LNCaP clone FGC (cell line): ENCODE results near the gene HSD17B4.
"Not testable (repeated sequence)": the region's sequence is repeated elsewhere in the genome, so short reads cannot be mapped to it uniquely, and the experiment has no call there.

ENCODE experiments used
- DNase-seq: peaks from one replicate; pipeline ENCODE4 v3.0.0-alpha.2; 2011; ENCODE audit warnings: low read depth
- H3K4me3 ChIP-seq: 2 replicates; pipeline ENCODE4 v1.5.1; 2011; ENCODE audit warnings: mild to moderate bottlenecking, low read depth, low read length, control low read depth
- CTCF ChIP-seq: IDR thresholded peaks from 2 replicates; pipeline ENCODE4 v1.5.1; 2012; ENCODE audit warnings: mild to moderate bottlenecking; ENCODE audit not compliant: control insufficient read depth, insufficient read depth; ENCODE audit errors: extremely low read depth

Gene HSD17B4

GRCh38 chr5:119420169-119420568 lies 32.1 kb upstream of the HSD17B4 start:
- peak; percentile 22 for DNase-seq
- H3K4me3 ChIP-seq, result no peak overlapping the region
- TF ChIP-seq CTCF, result no peak

- TF ChIP-seq CTCF, result no peak
- no peak for DNase-seq
- no peak overlapping the region for H3K4me3 ChIP-seq
Observed at GRCh38 chr5:119426057-119426456, 26.2 kb upstream of the HSD17B4 start.

- H3K4me3 ChIP-seq, result no peak overlapping the region
- TF ChIP-seq CTCF, result no peak
- DNase-seq, result peak; percentile 68
Observed at GRCh38 chr5:119427060-119427459, 25.2 kb upstream of the HSD17B4 start.

GRCh38 chr5:119427596-119427995 lies 24.7 kb upstream of the HSD17B4 start:
- H3K4me3 ChIP-seq, result not testable (repeated sequence)

GRCh38 chr5:119428166-119428565 lies 24.1 kb upstream of the HSD17B4 start:
- H3K4me3 ChIP-seq, DNase-seq: not testable (repeated sequence)

More at GRCh38 chr5:119427596-119427995, 24.7 kb upstream of the HSD17B4 start:
- not testable (repeated sequence) for DNase-seq

- not testable (repeated sequence) for DNase-seq, H3K4me3 ChIP-seq
Observed at GRCh38 chr5:119428574-119428973, 23.7 kb upstream of the HSD17B4 start.

GRCh38 chr5:119432674-119433237 lies 19.5 kb upstream of the HSD17B4 start:
- not testable (repeated sequence) for DNase-seq, H3K4me3 ChIP-seq

GRCh38 chr5:119435436-119436132 lies 16.7 kb upstream of the HSD17B4 start:
- no peak for TF ChIP-seq CTCF
- no peak for DNase-seq
- H3K4me3 ChIP-seq, result no peak overlapping the region

- DNase-seq, H3K4me3 ChIP-seq: not testable (repeated sequence)
Observed at GRCh38 chr5:119437785-119438586, 14.3 kb upstream of the HSD17B4 start.

- not testable (repeated sequence) for H3K4me3 ChIP-seq, DNase-seq
Observed at GRCh38 chr5:119438587-119438917, 13.7 kb upstream of the HSD17B4 start.
